T-helper 2 cell (primary cell): ENCODE measurements around the gene SFXN5.

Source experiments
- DNase-seq, 5 experiments: peaks; one replicate each; pipeline versions ENCODE4 v3.0.0 to v3.0.0-alpha.2; 2012 to 2022

The SFXN5 gene

DNA sequence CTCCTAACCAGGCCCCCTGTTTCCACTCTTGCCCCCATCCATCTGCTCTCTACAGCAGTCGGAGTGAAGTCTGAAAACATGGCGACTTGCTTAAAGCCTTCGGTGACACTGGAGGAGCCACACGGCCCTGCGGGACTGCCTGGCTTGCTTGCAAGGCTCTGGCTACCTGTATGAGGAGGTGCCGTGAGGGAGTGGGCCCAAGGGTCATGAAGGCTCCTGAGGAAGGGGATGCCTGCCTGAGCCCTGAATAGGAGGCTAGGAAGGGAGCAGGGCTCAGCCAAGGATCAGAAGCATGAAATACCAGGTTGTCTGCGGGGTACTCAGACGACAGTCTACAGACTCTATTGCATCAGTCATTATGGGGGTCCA, 78.8 kb downstream of the SFXN5 start:
- no peak for DNase-seq

DNA sequence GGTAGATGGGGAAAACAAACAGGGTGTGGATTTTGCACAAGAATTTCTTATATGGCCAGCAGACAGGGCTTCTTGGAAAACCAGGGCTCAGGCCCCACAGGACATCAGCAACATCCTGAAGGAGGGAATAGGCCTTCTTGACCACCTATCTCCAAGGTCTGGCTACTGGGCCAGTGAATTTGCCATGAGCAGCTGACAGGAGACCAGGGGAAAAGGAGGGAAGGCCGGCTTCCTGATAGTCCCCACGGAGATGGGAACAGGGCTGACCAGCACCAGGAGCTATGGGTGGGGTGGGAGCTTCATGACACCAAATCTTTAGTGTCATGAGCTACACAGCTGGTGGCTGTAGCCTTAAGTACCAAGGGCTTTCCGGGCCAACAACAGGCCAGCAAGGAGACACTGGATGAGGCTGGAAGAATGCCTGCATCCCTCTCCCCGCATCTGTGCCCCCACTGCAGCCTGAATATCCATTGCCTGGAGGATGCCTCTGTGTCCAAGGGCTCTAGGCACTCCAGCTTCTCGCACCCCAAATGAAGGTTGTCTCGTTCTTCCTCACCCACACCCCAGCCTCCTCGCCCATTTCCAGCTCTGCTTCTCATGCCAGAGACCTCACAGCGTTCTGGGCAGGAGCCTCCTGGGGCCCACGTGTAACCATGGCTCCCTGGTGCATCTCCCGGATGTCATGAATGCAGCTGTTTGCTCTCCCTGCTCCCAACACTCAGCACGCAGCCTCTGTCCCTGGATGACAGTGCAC, 79.4 kb downstream of the SFXN5 start:
- DNase-seq = no peak

DNA sequence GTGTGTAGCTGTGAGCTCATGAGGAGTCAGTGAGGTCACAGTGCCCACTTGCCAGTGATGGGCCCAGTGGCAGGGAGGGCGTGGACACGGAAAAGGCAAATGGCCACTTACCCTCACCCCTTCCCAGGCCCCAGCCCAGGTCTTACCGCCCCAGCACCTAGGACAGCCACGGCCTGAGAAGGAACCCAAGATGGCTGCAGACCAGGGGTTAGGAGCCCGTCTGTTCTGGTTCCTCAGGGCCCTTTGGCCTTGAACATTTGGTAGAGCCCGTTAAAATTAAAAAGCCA, 80.1 kb downstream of the SFXN5 start:
- DNase-seq = no peak

DNA sequence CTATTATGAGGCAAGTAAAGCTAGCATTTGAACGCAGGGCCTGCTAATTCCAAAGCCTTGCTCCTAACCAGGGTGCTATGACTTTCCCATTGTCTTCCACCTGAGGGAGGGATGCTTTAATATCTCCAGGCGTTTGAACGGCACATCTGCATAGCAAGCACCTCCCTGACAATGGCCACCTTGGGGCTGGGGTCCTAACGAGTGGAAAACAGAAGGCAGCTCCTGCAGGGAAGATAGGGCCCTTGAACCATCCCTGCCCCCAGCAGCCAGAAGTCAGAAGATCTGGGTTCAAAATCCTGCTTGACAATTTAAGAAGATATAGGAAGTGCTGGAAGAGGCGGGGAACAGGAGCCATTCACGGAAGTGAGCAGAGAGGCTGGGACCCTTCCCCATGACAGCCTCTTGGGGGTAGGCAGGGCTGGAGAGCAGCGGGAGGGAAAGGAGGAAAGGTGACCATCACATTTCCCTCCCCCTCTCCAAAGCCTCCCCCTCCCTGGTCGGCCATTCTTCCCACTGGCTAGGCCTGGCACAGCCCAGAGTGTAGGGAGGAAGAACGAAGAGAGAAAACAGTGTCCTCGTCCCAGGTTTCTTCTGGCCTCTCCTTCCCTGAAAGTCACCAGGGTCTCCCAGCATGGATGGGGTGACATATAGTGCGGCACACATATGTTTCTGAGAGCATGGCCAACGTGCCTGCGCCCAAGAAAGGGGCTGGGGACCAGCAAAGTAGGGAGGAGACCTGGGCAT, 80.6 kb downstream of the SFXN5 start:
- no peak for DNase-seq

DNA sequence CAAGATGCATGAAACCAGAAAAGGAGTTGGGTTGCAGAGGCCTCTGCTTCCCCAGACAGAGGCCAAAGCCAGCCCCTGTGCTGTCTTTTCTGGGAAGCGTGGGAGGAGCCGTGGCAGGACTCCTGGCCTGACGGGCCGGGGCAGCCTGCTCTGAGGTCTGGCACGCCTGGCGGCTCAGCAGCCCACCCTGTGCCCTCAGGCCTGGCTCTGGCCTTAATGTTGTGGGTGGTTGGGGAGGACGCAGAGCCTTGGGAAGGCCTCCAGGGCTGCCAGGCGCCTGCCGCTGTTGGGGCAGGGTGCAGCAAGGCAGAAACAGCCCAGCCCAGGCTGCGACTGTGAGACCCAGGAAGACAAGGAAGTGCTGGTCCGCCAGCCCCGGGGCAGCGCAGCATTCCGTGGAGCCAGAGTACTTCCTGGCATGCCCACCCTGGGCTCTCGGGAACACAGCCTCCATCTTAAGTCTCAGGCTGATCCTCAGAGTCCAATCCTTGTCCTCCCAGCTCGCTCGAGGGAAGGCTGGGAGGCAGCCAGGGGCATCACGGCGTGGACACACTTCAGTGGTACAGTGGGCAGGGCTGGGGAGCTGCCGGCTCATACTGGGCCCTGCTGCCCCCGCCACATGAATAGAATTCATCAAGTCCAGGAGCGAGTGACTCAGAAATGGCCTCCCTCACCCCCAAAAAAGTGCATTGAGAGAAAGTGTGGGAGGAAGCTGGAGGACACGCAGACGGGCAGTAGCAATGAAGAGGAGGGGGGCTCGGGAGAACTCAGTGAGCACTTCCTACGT, 81.5 kb downstream of the SFXN5 start:
- DNase-seq = no peak

DNA sequence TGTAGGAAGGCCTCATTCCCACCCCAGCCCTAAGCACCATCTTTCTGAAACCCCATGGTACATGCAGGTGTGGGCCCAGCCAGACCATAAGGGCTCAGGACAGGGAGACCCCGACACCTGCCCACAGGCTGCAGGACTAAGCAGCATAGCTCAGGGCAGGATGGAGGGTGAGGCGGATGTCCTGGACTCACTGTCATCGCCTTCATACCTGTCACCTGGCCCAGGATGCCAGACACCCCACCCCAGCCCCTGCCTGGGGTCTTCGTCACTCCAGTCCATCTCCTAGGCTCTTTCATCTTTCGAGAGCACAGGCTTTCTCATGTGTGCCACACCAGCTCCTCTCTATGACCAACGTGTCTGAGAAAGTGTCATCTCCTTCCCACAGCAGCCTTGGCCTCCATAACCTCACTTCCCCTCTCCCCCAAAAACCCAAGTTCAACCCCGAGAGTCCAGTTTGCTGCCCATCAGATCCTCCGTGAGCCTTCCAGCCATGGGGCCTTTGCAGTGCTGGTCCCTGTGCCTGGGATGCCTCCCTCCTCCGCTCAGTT, 82.7 kb downstream of the SFXN5 start:
- no peak for DNase-seq

DNA sequence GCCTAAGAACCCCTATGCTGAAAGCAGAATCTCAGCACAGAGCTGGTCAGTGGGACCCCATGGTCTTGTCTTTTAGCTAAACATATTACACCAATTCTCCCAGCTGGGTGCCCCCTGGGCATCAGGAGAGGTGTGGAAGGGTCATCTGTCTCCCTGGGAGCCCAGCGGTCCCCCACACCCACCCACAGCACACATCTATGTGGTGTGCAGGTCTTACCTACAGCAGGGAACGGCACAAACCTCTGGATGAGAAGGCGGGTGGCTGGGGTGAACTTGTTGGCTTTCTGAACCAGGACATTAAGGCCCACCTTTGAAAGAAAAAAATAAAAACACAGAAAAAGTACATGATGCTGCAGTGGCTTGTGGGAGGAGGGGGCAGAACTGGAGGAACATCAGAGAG, 83.5 kb downstream of the SFXN5 start:
- no peak for DNase-seq

DNA sequence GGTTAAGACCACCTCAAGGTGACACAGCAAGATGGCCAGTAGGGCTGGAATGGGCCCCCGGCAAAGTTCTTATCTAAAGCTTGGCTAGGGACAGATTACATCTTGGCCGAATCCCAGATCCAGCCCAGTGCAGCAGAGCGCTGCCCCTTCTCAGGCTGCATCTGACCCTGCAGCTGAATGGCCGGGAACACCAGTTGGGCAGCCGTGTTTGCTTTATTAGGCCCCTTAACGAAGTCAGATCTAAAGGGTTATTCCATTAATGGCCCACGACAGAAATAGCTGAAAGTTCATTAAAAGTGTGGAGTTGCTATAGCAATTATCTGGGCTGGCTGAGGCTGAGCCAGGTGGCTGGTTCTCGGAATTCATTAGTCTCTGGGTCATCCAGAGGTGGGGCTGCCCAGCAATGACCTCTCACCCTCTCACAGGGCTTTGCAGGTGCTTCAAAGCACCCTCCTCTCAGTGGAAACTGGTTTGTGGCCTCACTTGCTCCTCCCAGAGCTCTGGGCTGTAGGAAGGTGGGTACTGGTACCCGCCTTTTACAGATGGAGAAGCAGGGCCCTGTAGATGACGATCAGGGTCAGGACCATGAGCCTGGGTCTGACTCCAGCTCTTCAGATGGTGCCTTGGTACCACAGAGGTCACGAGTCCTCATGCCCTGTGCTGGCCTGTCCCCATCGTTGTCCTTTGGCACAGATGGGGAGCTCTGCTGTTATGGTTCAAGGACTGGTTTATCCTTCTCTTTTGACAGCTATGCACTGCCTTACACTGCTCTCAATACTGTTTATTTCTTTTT, 85.4 kb downstream of the SFXN5 start:
- DNase-seq = no peak

DNA sequence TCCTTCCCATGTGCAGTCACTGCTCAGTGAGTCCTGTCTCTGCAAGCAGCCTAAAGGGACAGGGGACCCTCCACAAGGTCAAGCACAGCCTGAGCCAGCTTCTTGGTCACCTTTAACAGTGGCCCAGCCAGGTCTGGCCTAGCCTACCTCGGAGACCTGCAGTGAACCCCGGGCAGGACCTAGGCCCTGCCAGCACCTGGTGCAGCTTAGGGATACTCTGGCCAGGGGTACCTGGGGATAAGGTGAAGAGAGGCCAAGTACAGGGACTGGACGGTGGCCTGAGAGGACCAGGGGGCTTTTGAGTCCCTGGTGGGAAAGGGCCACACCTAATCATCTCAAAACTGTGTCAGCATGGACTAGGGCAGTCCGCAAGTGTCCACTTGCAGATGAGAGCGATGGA, 86.4 kb downstream of the SFXN5 start:
- no peak for DNase-seq

DNA sequence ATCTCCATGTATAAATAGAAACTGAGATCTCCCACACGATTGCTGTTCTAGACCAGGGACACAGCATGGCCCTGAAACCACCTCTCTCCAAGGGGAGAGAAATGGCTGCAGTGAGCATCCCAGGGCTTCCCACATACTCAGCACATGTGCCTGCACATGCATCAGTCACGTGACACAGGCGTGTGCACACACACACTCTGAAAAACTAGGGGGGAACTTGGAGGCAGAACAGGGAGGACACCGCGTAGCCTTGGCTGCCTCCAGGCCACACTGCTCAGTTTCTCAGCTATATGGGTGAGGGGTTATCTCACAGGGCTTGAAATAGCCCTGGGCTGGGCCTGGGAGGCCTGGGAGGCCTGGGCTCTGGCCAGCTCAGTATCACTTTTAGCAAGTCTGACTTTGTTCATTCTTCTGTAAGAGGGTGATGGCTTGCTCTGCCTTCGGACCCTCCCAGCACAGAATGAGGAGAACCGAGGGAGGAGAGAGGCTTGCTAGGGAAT, 87.3 kb downstream of the SFXN5 start:
- no peak for DNase-seq

DNA sequence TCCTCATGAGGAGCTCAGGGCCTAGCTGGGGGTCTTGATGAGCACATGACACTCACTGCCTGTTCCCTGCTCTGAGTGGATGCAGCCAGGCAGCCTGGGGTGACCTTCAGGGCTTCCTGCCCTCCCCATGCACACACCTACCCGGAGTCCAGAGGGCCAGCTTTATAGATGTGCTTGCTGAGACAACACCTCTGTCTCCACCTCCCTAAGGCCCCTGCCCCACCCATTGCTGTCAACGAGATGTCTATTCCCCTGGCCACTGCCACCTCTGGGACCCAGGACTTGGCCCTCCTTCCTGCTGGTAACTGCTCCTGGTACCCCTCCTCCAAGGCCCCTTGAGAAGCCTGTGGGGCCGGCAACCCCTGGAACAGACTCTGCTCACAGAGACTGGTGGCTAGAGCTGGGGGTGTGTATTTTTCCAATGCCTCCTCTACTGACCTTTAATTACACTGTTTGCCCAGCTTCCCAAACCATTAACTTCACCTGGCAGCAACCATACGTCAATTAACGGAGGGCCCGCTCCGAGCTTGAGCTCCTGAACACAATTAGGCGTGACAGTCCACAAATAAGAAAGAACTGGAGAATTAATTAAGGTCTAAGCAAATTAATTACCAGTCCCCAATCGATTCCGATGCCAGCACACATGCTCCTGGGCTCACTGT, 87.9 kb downstream of the SFXN5 start:
- DNase-seq = no peak

DNA sequence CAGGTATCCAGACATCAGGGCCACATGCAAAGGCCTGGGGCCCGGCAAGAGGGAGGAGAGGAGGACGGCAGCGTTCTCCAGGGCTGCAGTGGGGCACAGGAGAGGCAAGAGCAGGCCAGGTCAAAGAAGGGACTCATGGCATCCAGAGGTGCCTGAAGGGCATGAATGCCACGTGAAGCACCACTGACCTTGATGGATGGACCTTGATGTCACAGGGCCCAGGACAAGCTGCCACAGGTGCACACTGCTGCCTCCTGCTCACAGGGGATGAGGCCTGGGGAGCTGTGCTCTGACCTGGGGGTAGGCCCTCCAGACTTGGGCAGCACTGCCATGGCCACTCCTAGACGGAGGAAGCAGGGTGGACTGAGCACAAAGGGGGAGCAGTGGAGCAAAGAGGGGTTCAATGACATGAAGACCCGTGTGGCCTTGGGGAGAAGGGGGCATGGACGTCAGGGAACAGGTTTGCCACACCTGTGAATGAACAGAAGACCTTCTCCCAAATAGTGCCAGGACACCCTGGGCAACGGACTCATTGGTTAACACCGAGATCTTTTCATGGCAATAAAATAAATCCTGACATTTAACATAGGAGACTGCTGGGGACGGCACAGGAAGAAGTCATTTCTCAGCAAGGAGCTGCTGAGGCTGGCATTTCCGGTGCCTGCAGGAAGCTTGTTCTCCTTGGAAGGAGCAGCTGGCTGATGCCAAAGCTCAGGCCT, 88.6 kb downstream of the SFXN5 start:
- DNase-seq = no peak

DNA sequence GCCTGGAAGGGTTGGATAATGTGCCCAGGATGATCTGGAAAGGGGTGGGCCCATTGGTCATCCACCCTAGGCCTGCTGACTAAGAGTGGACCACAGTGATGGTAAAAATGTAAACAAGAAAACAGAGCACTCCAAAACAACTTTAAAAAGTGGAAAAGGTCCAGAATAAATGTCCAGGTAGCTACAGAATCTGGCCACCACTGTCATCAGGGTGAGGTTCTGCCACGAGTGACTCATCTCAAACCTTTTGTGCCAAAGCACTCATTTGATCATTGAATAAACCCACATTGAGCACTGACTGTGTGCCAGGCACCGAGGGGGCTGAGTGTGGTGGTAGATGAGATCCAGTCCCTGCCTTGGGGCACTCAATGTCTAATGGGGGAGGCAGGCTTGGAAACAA, 89.3 kb downstream of the SFXN5 start:
- no peak for DNase-seq

DNA sequence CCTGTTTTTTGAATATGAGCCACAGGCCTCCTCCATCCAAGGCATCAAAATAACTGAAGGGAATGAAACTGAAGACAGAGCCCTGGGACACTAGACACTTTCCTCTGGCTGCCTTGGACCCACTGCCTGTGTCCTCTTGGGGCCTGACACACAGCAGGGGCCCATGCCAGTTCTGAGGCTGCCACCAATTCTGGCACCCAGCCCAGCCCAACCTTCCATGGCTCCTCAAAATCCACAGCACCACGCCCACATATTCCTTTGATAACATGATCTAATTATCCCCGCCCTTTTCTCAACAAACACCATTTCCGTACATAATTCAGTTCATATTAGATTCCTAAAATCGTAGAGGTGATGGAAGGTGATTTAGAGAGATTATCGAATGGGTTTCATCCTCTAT, 90.0 kb downstream of the SFXN5 start:
- no peak for DNase-seq

DNA sequence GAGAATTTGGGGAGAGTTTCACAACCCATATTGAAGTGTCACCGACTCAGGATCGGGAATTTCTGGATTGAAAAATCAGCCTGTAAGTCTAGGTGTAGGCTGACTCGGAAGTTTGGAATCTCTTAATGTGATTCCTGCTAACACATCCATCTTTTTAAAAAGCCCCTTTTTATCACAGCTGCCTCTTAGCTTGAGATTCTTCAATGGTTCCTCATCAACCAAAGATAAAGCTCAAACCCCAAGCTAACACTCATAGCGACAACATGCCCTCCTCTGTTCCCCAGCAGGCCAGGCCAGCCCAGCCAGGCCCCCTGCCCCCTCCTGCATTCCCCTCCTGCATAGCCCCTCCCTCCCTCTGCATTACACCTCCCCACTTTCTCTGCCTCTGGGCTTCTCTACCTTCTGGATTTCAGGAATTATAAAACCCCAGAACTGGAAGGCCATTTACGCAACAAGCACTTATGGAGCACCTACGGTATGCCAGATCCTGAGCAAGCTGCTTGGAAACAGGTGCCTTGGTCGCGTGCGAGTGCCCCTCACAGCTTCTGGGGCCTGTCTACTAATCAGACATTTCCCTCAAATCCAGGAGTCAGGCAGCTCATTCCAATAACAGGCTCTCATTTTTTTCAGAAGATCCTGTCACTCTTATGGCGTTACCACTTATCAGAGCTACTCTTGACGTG, 90.8 kb downstream of the SFXN5 start:
- no peak for DNase-seq

DNA sequence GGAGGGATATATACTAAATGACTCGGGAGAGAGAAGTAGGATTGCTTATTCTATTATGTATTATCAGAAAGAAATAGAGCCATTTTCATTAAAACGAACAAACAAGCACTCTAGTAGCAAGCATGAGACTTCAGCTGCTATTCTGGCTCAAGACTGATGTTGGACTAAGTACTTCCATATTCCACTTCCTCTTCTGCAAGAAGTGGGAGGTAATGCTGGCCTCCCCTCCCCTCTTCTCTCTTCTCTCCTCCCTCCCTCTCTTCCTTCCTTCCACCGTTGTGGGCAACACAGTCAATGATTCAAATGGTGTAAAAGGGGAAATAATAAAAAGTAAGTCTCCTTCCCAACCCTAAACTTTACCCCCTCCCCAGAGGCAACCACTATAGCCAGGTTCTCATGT, 91.6 kb downstream of the SFXN5 start:
- DNase-seq = no peak

DNA sequence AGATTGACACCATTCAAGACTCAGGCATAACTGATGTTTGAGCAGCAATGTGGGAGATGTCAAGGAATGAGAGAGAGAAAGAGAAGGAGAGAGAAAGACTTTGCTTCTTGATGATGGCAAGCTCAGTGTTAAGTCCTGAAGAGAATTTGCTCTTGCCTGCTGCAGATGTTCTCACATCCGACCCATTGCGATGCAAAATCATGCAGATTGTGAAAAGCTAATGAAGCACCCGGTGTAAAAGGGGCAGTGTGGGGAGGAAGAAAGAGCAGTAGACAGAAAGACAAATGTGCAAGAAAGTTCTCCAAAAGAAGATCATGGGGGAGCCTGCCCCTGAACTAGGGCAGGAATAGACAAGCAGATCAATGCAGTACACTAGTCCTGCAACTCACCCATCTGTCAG, 96.5 kb downstream of the SFXN5 start:
- no peak for DNase-seq

DNA sequence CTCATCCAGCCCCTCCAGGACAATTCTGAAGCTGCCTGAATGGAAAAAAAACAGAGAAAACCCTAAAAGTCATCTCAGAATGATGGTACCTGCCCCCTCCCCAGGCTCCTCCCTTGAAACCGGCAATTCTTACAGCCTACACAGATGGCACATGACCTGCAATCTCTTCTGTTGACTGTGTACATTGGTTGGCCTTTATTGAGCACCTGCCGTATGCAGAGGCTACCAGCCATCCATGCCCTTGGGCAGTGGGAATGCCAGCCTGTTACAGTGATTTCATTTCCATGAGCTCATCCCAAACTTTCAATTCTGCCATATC, 97.1 kb downstream of the SFXN5 start:
- DNase-seq = no peak

DNA sequence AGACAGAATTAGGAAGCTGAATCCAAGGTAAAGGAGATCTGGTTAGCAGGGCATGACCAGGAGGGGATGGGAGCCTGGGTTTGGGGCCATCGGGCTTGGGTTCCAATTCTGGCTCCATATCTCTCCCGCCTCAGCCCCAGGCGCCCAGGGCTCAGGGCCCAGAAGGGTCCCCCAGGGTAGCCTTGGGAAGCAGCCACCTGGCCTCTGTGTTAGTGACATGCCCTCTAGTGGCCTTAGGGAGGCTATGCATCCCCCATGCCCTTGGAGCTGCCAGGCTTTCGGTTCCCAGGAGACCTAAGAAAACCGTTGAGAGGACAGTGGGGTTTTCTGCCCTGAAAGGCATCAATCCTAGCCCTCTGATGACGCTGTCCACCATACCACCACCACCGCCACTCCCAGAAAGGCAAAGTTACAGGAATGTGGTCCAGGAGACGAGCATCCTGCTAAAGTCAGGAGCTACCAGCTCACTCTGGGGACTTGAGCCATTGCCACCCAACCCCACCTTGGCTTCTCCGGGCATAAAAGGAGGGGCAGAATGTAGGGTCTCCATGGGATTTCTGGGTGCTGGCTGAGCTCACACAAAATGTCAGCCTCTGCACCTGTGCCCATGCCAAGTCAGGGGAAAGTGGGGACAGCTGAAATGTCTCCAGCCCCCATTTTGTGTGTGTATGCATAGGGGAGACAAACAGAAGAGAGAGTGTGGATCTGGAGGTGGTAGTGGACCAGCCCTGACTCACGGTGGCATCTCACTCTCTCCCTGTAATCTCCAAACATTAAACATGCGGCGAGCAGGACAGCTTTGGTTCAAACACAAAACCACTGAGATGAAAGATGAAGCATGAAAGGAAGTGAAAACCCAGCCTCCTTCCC, 97.7 kb downstream of the SFXN5 start:
- peak in 2 of 5 experiments; percentile 16 to 50 for DNase-seq

DNA sequence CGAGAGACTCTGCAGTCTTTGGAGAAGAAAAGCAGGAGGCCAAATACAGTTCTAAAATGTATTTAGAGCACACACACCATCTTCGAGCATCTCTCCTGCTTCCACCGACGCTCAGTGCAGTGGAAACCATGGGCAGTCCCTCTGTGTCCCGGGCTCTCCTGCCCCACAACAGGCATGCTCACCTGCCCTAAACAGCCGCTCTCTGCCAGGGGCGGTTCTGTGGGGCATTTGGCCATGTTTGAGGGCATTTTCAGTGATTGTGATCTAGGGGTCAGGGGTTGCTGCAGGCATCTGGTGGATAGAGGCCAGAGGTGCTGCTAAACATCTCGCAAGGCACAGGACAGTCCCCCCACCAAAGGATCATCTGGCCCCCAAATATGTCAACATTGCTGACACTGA, 98.4 kb downstream of the SFXN5 start:
- no peak for DNase-seq
